Femur (tissue), 1 donor: ENCODE data around the gene ZBTB39.
"Not testable (repeated sequence)": the region's sequence is repeated elsewhere in the genome, so short reads cannot be mapped to it uniquely, and the experiment has no call there.

ENCODE experiments used
- DNase-seq: peaks from one replicate; pipeline ENCODE4 v3.0.0-alpha.2; 2017

ZBTB39 gene

DNA sequence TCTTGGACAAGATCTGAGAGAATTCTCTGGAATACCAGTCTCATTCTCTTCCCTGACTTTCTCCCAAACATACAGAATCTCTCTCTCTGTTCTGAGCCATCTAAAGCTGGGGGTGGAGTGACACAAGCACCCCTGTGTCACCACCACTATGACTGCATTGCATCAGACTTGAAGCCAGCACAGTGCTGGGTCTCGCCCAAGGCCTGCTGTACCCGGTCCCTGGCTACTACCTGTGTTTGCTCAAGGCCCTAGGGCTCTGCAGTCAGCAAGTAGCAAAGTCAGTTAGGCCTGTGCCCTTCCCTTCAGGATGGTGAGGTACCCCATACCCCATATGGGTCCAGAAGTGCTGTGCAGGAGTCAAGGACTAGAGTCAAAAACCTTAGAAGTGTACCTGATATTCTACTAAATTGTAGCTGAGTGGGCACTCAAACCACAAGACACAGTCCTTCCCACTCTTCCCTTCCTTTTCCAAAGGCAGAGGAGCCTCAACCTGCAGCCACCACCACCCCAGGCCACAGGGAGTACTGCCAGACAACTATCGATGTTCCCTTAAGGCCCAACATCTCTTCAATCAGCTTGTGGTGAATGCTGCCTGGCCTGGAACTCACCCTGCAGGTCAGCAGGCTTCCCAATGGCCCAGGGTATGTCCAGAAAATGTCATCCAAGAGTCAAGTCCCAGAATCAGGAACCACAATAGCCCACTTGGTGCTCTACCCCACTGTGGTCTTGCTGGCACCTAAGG, 27.8 kb downstream of the ZBTB39 start:
- no peak for DNase-seq

DNA sequence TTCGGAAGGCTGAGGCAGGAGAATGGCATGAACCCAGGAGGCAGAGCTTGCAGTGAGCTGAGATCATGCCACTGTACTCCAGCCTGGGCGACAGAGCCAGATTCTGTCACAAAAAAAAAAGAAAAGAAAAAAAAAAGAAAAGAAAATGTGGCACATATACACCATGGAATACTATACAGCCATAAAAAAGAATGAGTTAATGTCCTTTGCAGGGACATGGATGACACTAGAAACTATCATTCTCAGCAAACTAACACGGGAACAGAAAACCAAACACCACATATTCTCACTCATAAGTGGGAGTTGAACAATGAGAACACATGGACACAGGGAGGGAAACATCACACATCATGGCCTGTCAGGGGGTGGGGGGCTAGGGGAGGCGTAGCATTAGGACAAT, 29.0 kb downstream of the ZBTB39 start:
- not testable (repeated sequence) for DNase-seq

GRCh38 chr12:56974224-56974623, 32.1 kb downstream of the ZBTB39 start:
- not testable (repeated sequence) for DNase-seq

DNA sequence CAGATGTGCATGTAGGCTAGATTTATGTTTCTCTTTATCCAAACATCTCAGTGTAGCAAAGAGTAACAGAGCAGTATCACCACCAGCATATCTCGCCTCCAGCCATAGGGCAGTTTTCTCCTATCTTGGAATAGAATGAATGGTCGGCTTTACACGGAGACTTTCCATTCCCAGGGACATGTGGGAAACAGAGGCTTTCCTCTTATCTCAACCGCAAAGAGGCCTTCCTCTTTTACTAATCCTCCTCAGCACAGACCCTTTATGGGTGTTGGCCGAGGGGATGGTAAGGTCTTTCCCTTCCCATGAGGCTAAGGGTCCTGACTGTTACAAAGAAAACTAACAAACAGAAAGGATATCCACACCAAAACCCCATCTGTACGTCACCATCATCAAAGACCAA, 37.4 kb downstream of the ZBTB39 start:
- not testable (repeated sequence) for DNase-seq

DNA sequence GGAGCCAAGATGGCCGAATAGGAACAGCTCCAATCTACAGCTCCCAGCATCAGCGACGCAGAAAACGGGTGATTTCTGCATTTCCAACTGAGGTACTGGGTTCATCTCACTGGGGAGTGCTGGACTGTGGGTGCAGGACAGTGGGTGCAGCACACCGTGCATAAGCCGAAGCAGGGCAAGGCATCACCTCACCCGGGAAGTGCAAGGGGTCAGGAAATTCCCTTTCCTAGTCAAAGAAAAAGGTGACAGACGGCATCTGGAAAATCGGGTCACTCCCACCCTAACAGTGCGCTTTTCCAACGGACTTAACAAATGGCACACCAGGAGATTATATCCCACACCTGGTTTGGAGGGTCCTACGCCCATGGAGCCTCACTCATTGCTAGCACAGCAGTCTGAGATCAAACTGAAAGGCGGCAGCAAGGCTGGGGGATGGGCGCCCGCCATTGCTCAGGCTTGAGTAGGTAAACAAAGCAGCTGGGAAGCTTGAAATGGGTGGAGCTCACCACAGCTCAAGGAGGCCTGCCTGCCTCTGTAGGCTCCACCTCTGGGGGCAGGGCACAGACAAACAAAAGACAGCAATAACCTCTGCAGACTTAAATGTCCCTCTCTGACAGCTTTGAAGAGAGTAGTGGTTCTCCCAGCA, 40.2 kb downstream of the ZBTB39 start:
- DNase-seq, result not testable (repeated sequence)

DNA sequence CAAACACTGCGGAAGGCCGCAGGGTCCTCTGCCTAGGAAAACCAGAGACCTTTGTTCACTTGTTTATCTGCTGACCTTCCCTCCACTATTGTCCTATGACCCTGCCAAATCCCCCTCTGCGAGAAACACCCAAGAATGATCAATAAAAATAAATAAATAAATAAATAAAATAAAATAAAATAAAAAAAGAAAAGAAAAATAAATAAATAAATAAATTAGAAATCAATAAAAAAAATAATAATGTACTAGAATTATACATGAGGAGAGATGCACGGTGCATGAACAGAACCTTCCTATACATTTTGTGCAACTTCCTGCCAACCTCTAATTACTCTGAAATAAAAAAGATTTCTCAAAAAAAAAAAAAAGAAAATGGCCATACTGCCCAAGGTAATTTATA, 41.2 kb downstream of the ZBTB39 start:
- DNase-seq, result not testable (repeated sequence)

DNA sequence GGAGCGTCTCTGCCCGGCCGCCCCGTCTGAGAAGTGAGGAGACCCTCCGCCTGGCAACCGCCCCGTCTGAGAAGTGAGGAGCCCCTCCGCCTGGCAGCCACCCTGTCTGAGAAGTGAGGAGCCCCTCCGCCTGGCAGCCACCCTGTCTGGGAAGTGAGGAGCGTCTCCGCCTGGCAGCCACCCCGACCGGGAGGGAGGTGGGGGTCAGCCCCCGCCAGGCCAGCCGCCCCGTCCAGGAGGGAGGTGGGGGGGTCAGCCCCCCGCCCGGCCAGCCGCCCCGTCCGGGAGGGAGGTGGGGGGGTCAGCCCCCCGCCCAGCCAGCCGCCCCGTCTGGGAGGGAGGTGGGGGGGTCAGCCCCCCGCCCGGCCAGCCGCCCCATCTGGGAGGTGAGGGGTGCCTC, 42.8 kb downstream of the ZBTB39 start:
- DNase-seq, result not testable (repeated sequence)

- DNase-seq, result not testable (repeated sequence)
Measured at GRCh38 chr12:56962247-56962646, 44.1 kb downstream of the ZBTB39 start.

GRCh38 chr12:56958422-56958821, 47.9 kb downstream of the ZBTB39 start:
- no peak for DNase-seq

DNA sequence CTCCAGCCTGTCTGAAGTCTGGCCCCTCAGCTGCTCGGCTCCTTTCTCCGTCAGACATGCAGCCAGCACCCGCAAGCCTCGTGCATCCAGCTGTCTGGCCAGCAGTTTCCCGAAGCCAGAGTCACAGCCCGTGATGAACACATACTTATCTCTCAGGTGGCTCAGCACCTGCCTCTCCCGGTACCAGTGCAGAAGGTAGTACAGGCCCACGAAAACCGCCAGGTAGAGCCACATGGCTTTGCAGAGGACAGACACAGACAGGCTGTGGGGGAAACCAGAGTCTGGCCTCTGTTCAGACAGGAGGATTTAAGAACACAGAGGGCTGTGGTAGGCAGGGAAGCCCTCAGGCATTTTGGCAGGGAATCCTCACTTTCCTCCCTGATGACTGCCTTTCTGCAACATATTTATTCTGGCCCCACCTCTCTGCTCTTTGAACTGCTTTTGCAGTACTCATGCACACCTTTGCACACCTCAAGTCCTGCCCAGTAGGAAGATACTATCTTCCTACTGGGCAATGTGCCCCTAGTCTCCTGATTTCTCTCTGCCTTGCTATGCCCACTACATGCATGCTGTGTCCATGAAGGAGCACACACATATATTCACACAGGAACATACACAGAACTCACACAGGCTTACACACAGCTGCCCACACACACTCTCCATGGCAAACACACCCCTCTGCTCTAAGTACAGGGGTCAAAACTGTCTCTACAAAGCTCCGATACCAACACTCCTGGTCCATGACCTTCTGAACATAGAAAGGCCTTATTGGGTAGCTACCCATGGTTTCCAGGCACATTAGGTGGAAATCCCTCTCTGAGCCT, 48.9 kb downstream of the ZBTB39 start, which contains the start of gene RDH16:
TSS of gene RDH16 (minus strand) at position 380 of the 824 bp plus-strand sequence. CDS start at position 234, 146 bp downstream.
- no peak for DNase-seq

DNA sequence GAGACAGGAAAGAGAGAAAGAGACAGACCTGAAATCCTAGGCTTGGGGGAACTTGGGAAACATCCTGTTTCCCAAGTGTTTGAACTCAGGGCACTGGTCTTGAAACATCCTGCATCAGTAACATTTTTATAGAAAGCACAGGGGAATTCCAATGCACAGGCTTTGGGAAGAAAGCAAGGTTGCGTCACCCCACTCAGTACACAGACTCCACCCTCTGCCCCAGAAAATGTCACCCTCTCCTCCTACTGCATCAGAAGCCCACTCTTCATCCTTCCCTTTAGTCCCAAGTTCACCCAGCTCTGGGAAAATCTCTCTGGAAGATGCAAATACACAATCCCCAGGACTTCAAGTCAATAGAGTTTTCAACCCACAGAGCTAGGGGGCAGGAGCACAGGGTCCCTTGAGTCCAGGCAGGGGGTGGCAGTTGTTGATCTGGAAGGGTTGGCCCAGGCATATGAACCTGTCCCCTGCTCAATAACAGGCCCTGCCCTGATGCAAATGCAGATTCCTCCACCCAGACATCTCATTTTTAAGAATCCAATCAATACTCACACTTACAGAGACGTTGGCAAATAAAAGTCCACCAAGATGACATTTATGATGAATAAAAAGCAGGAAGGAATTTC, 50.6 kb downstream of the ZBTB39 start:
- no peak for DNase-seq

DNA sequence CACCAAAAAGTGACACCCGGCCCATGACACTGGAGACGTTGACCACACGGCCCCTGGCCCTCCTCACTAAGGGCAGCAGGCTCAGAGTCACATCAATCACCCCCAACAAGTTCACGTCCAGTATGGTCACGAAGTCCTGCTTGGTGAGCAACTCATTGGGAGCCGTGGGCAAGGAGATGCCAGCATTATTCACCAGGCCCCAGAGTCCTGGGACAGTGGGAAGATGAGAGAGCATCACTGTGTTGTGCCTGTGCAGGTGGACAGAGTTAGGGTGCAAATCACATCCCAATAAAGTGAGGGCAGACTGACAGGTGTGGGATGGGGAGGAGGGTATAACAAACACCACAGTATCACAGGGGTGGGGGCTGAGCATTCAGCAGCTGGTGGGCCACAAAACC, 51.4 kb downstream of the ZBTB39 start:
- no peak for DNase-seq

DNA sequence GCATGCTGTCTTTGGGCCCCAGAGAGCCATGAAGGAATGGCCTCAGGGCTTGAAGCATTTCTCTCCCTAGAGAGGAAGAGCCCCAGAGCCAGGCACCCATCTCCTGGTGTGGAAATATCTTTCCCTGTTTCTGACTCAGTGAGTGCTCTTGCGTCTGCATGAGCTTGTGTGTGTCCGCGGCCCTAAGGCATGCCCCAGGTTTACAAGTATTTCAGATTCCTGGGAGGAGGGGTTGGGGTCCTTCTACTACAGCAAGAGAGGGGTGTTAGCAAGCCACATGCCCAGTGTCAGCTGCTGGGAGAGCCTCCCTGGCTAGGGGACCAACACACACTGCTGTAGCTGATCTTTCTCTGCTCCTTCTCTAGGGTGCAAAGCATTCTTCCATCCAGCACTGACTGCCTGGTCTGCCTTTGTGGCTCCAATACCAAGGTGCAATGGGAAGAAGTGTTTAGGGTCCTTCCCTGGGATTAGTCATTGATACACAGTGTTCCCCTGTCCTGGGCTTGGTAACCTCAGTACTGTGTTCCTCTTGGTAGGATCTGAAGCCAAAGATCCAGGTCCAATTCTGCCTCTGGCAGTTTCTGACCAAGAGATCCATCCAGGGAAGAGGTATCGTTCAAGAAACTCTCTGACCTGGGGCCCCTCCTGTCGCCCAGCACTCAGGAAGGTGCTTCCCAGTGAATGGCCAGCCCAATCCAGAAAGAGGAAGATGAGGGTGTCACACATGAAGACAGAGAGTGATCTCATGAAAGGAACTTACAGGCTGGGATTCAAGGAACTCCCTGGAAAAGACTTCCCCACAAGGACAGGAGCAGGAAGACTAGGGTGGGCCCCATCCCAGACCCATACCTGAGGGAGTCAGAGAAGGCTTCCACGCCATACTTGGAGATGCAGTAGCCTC, 52.0 kb downstream of the ZBTB39 start:
- no peak for DNase-seq

GRCh38 chr12:56953314-56953713, 53.0 kb downstream of the ZBTB39 start:
- no peak for DNase-seq

GRCh38 chr12:56951582-56952339, 54.6 kb downstream of the ZBTB39 start:
- no peak for DNase-seq

- no peak for DNase-seq
Measured at GRCh38 chr12:56948881-56949280, 57.5 kb downstream of the ZBTB39 start.
